Sigmoid colon (tissue), 7 donors: ENCODE results near the gene SORCS2. TPM values are rescaled to one million over a fixed set of nuclear protein-coding genes. Genes with fewer than 3 reads are reported as not detected.

Experiments used
- DNase-seq: peaks from one replicate; pipeline ENCODE4 v3.0.0-alpha.2; 2019
- H3K27ac ChIP-seq, 4 donors: fragments of 200-600 bp; sonication (generic); one replicate each; pipeline ENCODE4 v1.5.1; 2016 to 2019; ENCODE audit warnings: mild to moderate bottlenecking in 1 of 4
- H3K27me3 ChIP-seq, 3 donors: fragments of 200-600 bp; sonication (generic); one replicate each; pipeline ENCODE4 v1.5.1; 2019; ENCODE audit warnings: mild to moderate bottlenecking in 1 of 3
- H3K36me3 ChIP-seq, 4 donors: fragments of 200-600 bp; sonication (generic); one replicate each; pipeline ENCODE4 v1.5.1; 2016 to 2019
- H3K4me1 ChIP-seq, 4 donors: fragments of 200-600 bp; sonication (generic); one replicate each; pipeline ENCODE4 v1.5.1; 2017 to 2019
- H3K4me3 ChIP-seq, 4 donors: fragments of 200-600 bp; sonication (generic); one replicate each; pipeline ENCODE4 v1.5.1; 2017 to 2019; ENCODE audit warnings: mild to moderate bottlenecking in 2 of 4, moderate library complexity in 1 of 4
- H3K9me3 ChIP-seq, 4 donors: fragments of 200-600 bp in 3 of 4; sonication (generic) in 3 of 4; one replicate each; pipeline versions ENCODE4 v1.5.1 to v1.6.1; 2013 to 2019
- CTCF ChIP-seq, 4 experiments: fragments of 450-650 bp in 3 of 4; fragments of 200-600 bp in 1 of 4; IDR thresholded peaks; one replicate each; pipeline ENCODE4 v1.5.1; 2016 to 2019; ENCODE audit warnings: antibody characterized with exemption in 4 of 4, mild to moderate bottlenecking in 3 of 4, moderate library complexity in 2 of 4
- EP300 ChIP-seq, 4 donors: sonication (generic); formaldehyde crosslinking; IDR thresholded peaks; one replicate each; pipeline ENCODE4 v1.6.1; 2017; ENCODE audit warnings: antibody characterized with exemption in 4 of 4
- POLR2A ChIP-seq, 2 donors: fragments of 450-650 bp; IDR thresholded peaks; one replicate each; pipeline ENCODE4 v1.6.1; 2016; ENCODE audit warnings: antibody characterized with exemption in 2 of 2, mild to moderate bottlenecking in 2 of 2, moderate library complexity in 2 of 2
- POLR2AphosphoS5 ChIP-seq, 4 donors: sonication (generic); formaldehyde crosslinking; IDR thresholded peaks; one replicate each; pipeline ENCODE4 v1.6.1; 2017; ENCODE audit warnings: antibody characterized with exemption in 4 of 4
- WGBS, 2 donors: extraction: QIAGEN DNeasy Blood & Tissue Kit; methylation state at CpG; one replicate each; pipeline ENCODE4 v1.1.7; 2013; 5-methylcytosine and 5-hydroxymethylcytosine counted together
- intact Hi-C: fragments of 100-400 bp; cut with DNase I; formaldehyde crosslinking; loops from one replicate; pipeline ENCODE4 v1.15.1; 2023
- polyA plus RNA-seq, 3 donors: library from polyadenylated mRNA; stranded (reverse); fragments of 200-250 nt; gene quantifications; one replicate each; pipeline ENCODE4 v1.2.3, GENCODE V29; 2013
- total RNA-seq, 4 donors: library from RNA; depleted of rRNA; stranded (reverse); fragments of >200 nt; gene quantifications; one replicate each; pipeline ENCODE4 v1.1.0, GENCODE V29; 2016
- donor health status: healthy with polysubstance abuse.
- donor health status: Bipolar disorder and iron deficiency.
- donor health status: healthy.

The SORCS2 gene
- total and polyA plus RNA-seq, 7 donors: 1.8 to 6.4 (median 3.9) TPM; not detected in 2

- WGBS, 2 donors: 74 to 81% methylated on average over 10 of the region's 10 CpGs
- H3K27ac ChIP-seq: no peak overlapping the region
These were observed 507.5 kb downstream of the SORCS2 start for GRCh38 chr4:7699825-7700224.

DNA sequence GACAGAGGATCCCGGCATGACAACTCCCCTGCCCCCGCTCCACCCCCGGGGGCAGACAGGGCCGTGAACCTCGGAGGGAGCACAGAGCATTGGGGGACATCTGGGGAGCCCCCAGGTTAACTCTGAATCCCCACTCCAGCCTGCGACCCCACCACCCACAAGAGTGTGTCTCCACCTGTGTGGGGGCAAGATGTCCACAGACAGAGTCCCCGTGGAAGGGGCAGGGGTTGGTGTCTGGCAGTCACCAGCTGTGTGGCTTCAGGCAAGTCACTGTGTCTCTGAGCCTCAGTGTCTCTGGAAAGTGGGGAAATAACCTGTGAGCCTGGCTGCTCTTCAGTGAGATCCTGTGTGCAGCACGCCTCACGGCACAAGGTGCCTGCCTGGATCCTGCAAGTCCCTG lies 508.3 kb downstream of the SORCS2 start:
- H3K36me3 ChIP-seq: no peaks in the 10 kb centered on the region
- intact Hi-C loops: no loop called here
- H3K27ac ChIP-seq: no peak overlapping the region
- peaks cover 0 to 11% (median 0%) of the 10 kb centered on the region in 3 donors for H3K27me3 ChIP-seq
- no peaks in the 10 kb centered on the region for H3K4me1 ChIP-seq
- no peak overlapping the region for H3K4me3 ChIP-seq
- no peaks in the 10 kb centered on the region for H3K9me3 ChIP-seq
- no peak for DNase-seq
- TF ChIP-seq EP300 (IDR thresholded peaks at IDR 0.05) (no peak), POLR2A (IDR thresholded peaks at IDR 0.05) (no peak), POLR2AphosphoS5 (IDR thresholded peaks at IDR 0.05) (no peak)
- WGBS, 2 donors: 72% methylated on average over 9 of the region's 9 CpGs

More at GRCh38 chr4:7699825-7700224, 507.5 kb downstream of the SORCS2 start:
- no peaks in the 10 kb centered on the region for H3K4me1 ChIP-seq
- peaks cover 0 to 11% (median 0%) of the 10 kb centered on the region in 3 donors for H3K27me3 ChIP-seq
- no peaks in the 10 kb centered on the region for H3K36me3 ChIP-seq
- intact Hi-C loops: no loop called here
- H3K9me3 ChIP-seq: no peaks in the 10 kb centered on the region
- TF ChIP-seq CTCF (IDR thresholded peaks at IDR 0.05) (no peak), POLR2A (IDR thresholded peaks at IDR 0.05) (no peak), POLR2AphosphoS5 (IDR thresholded peaks at IDR 0.05) (no peak), EP300 (IDR thresholded peaks at IDR 0.05) (no peak)
- no peak overlapping the region for H3K4me3 ChIP-seq
- DNase-seq: no peak

- Histone ChIP-seq H3K27me3 (peaks cover 0 to 11% (median 0%) of the 10 kb centered on the region in 3 donors), H3K27ac (no peak overlapping the region), H3K4me3 (no peak overlapping the region), H3K36me3 (no peaks in the 10 kb centered on the region), H3K4me1 (no peaks in the 10 kb centered on the region), H3K9me3 (no peaks in the 10 kb centered on the region)
- TF ChIP-seq POLR2AphosphoS5 (IDR thresholded peaks at IDR 0.05) (no peak), POLR2A (IDR thresholded peaks at IDR 0.05) (no peak), EP300 (IDR thresholded peaks at IDR 0.05) (no peak), CTCF (IDR thresholded peaks at IDR 0.05) (no peak)
- 73 to 77% methylated on average over 18 to 19 of the region's 19 CpGs for WGBS, 2 donors
- intact Hi-C loops: no loop called here
- DNase-seq: no peak
These were observed 509.7 kb downstream of the SORCS2 start for GRCh38 chr4:7701866-7702649.

DNA sequence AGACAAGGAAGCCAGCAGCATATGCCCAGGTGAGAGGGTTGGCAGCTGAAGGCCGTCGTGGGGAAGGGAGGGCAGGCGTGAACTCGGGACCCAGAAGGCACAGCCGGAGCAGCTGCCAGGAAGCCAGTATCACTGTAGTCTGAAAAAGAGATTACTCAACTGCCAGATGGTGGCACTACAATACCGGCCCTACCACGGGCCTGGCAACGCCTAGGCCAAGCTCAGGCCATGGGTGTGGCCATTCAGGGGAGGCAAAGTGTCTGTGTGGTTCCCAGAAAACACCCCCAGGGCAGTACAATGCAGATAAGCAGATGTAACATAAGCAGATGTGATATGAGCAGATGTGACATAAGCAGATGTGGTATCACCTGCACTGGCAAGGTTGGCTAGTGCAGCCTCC lies 511.4 kb downstream of the SORCS2 start:
- DNase-seq: no peak
- H3K36me3 ChIP-seq: no peaks in the 10 kb centered on the region
- H3K27ac ChIP-seq: no peak overlapping the region
- peaks cover 0 to 2% (median 0%) of the 10 kb centered on the region in 3 donors for H3K27me3 ChIP-seq
- no peaks in the 10 kb centered on the region for H3K4me1 ChIP-seq
- no peak overlapping the region for H3K4me3 ChIP-seq
- intact Hi-C loops: no loop called here
- TF ChIP-seq POLR2A (IDR thresholded peaks at IDR 0.05): no peak
- TF ChIP-seq EP300 (IDR thresholded peaks at IDR 0.05): no peak
- TF ChIP-seq CTCF (IDR thresholded peaks at IDR 0.05): no peak
- no peak for TF ChIP-seq POLR2AphosphoS5 (IDR thresholded peaks at IDR 0.05)
- WGBS, 2 donors: 23 to 77% methylated on average over 8 of the region's 8 CpGs
- H3K9me3 ChIP-seq: no peaks in the 10 kb centered on the region

DNA sequence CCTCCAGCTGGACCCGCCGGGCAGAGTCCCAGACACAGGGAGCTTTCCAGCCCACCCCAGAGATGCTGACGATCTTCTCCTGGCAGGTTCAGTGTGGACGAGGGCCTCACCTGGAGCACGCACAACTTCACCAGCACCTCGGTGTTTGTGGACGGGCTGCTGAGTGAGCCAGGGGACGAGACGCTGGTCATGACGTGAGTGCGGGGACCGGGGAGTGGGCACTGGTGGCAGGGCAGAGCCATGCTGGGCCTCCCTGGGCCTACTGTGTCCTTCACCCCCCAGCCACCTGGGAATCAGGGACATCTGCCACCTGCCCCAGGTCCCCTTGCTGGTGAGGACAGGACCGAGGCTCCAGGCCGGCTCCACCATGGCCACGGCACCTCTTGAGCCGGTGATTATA lies 511.8 kb downstream of the SORCS2 start:
- DNase-seq: no peak
- intact Hi-C loops: no loop called here
- Histone ChIP-seq H3K36me3 (no peaks in the 10 kb centered on the region), H3K27ac (no peak overlapping the region), H3K4me1 (no peaks in the 10 kb centered on the region), H3K27me3 (peaks cover 0 to 2% (median 0%) of the 10 kb centered on the region in 3 donors), H3K9me3 (no peaks in the 10 kb centered on the region), H3K4me3 (no peak overlapping the region)
- WGBS, 2 donors: 89 to 92% methylated on average over 16 of the region's 16 CpGs
- no peak for TF ChIP-seq POLR2A (IDR thresholded peaks at IDR 0.05)
- TF ChIP-seq EP300 (IDR thresholded peaks at IDR 0.05): no peak
- no peak for TF ChIP-seq POLR2AphosphoS5 (IDR thresholded peaks at IDR 0.05)
- no peak for TF ChIP-seq CTCF (IDR thresholded peaks at IDR 0.05)
